T-helper 2 cell (primary cell): ENCODE measurements around the gene CTXND1.

ENCODE experiments used
- DNase-seq, 5 experiments: peaks; one replicate each; pipeline versions ENCODE4 v3.0.0 to v3.0.0-alpha.2; 2012 to 2022

The CTXND1 gene

DNA sequence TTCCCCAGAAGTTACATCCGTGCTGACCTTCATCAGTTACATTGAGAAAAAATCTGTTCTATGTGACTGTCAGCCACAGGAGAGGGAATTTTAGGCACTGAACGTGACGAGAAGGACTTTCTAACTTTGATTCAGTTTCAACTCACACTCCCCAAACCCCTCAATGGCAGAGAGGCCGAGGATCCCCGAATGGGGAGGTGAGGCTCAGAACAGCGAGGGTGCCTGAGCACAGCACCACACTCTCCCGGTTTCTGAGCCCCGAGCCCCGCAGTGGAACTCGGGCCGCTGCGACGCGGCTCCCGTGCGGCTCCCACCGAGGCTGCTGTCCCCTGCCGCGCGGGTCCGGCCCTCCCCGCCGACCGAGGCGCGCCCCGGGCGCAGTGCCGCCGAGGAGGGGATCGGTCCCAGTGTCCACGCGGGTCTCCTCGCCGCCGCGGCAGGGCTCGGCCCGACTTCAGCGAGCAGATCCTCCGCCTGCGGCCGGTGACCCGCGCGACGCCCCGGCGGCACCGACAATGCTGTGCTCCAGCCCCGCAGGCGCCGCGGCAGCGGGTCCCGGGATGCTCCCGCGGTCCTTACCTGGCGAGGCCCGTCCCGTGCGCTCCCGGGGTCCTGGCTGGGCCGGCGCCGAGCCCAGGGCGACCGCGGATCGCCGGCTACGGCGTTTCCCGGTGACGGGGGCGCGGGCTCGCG is 439 bp downstream of the CTXND1 start:
- no peak for DNase-seq

DNA sequence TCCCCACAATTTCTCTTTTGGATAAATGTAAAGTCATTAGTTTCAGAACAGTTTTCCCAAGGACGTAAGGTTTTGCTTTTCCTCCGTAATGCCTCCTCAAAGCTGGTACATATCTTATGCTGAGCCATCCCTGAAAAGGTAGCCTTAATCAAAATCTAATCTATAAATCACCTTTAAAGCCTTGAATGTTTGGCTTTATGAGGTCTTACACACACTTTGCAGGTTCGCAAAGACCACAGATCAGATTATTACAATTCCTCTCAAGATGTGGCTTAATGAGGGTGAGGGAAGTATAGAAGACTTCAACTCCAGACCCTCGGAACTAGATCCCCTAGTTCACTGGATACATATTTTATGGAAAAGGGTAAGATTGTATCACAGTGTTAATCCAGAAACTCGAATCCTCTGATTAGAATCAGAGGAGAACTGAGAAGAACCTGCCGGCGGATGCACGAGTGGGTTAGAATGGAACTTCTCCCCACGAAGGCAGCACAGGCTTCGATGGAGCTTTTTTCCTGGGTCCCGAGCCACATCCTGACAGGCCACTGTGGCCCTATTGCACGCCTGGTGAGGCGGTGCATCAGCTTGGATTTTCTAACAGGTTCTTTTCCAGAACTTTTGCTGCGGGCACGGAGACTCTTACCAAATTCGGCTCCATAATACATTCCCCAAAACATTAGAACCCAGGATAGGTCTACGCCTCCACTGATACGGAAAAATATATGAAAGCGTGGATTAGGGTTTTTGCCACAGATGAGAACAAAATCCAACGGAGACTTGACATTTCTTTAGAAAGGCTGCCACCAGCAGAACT is 1.2 kb downstream of the CTXND1 start:
- no peak for DNase-seq

DNA sequence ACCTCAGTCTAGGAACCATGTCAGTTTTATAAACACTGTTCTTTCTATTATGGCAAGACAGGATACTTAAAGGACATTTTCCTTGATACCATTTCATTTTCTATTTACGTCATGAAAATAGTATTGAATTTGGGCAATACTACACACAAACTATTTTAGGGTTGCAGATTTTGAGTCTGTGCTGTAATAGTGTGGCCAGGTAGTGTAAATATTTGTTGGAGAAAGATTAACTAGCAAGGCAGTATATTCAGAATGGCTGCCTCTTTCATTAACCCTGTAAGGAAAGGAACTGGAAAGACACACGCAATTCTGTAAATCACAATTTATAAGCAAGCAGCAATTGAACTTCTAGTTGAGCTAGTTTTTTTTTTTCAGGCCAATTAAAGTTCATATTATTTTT is 2.0 kb downstream of the CTXND1 start:
- DNase-seq = no peak

DNA sequence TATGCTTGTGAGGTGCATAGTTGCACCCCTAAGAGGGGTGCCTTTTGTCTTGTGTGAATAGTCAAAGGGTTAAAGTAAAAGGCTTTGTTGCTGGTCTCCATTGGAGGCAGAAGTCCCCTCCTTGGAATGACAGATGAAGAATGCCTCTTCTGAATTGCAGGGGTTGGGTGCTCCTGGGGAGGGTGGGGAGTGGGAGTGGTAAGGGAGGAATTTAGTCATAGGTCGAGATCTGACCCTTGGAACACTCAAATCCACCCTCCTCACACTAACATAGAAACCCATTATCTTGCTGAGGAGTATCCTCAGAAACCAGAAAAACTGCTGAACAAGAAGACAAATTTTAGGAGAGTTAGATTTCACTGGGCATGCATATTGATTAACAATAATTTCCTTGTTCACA is 4.7 kb downstream of the CTXND1 start:
- DNase-seq = no peak

DNA sequence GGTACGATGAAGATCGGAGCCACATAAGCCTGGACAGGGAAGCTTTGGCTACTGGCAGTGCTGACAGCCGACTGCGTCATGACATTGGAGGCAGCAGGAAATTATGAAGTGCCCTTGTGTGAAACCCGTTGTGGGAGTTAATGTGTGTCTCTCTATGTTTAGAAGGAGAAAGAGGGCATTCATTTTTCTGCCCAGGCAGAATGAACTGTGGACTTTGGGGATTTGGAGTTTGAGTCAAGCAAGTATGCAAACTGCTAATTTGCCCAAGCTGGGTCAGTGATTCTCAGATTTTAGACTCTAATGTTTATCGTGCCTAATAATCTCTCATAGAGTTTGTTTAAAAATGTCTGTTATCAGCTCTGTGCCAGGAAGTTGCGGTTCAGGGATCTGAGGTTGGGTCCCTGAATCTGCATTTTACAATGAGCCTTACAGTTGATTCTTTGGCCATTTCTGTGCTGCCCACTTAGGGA is 5.6 kb downstream of the CTXND1 start:
- no peak for DNase-seq

DNA sequence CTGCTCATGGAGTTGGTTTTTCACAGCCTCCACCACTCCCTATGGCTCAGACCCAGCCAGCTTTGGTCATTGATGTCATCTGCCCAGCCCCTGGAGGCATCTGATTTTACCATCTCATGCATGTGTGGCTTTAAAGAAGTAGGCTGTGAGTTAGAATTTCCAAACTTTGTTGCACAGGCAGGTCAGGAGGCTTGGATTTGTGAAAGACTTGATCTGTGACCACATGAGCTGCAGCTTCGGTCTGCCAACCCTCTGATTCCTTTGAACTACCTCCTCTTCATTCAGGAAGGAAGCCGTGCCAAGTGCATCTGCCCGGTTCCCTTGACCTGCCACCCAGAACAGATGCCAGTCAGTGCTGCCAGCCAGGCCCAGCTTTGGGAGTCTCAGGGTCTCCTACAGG is 9.2 kb downstream of the CTXND1 start:
- no peak for DNase-seq

DNA sequence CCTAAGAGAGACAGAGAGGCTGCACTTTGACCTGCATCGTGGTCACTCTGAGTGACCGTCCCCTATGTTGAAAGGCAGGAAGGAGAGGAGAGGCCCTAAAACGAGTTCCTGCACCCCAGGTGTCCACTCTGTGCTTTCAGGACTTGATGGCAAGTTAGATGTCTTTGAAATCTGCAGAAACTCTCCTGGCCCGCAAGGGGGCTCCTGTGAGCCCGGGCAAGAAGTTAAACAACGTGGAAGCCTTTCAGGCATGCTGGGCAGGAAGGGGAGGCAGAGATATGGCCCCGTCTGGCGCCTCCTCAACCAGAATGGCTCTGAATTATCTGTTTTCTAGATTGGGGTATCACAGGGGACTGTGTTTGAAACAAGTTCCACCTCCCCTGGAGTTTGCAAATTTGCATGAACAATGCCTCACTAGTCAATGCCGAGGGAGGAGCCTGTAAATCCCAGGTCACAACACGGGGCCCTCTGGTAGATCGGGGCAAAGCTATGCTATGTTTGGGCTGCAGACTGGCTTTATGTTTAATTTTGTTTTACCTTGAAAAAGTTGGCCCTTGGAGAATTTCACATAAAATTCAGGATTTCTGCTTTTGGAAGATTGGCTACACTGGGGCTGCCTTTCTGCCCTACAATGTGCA is 9.8 kb downstream of the CTXND1 start:
- peak in 1 of 5 experiments; percentile 36 for DNase-seq

DNA sequence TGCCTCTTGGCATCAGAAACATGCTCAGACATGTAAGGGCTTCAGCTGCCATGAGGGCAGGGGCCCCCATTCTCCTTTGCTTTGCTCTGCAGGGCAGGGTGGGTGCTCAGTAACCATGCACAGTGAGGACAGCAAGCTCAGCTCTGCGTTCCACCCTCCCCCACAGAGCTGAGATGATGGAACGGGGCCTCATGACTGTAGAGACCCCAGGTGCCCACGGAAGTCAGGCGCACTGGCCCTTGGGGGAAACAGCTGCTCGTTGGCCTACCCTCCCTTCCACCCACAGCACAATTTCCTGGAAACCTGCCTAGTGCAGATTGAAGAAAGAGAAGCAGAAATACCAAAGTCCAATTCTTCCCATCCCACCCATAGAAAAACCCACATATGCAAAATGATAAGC is 10.5 kb downstream of the CTXND1 start:
- DNase-seq = no peak

DNA sequence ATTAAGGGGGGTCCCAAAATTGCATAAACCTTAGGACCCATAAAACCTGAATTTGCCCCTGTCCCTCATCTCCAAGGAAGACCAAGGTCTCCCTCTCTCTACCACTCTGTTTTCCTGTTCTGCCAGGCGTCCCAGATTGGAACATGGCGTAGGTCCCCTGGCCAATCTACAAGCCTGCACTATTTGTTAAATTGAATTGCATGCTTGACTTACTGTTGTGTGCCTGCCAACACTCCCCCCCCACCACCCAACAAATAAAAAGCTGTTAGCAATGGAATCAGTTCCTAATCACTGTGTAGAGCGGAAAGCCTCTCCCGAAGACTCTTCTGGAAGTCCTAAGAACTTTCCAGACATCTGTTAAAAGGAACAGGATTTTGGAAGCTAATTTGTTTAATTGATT is 11.7 kb downstream of the CTXND1 start:
- no peak for DNase-seq

DNA sequence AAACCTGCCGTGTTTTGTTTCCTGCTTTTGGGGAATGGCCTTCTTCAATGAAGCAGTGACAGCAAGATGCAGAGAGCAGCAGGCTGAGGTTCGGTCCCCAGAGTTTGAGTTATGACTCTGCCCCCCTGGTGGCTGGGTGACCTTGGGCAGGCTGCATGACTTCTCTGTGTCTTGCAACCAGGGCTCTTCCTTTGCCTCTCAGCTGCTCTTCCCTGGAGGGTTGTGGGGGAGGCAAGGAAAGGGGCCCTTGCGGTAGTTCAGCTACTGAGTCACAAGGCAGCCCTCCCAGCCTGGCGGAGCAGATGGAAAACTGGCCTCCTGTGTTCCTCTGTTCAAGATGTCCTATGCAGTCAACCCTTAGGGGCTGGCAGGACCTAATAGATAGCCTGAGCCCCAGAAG is 17.1 kb downstream of the CTXND1 start:
- DNase-seq = peak in 3 of 5 experiments; percentile 15 to 38 (median 24)

DNA sequence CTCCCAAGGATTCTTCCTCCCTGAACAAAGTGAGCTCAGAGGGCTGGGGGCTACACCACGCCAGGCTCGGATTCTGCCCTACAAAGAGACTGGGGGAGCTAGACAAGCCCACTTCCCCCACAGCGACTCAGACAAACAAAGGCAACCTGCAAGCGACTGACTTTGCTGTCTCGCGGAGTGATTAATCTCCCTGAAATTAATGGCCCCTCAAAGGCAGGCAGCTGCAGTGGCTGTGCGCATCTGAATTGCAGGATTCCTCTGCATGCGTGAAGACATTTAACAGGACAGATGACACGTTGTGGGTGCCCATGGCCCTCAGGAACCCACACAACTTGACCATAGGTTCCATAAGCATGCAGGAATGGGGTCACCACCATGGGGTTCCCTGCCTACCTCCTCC is 18.4 kb downstream of the CTXND1 start:
- DNase-seq = no peak

DNA sequence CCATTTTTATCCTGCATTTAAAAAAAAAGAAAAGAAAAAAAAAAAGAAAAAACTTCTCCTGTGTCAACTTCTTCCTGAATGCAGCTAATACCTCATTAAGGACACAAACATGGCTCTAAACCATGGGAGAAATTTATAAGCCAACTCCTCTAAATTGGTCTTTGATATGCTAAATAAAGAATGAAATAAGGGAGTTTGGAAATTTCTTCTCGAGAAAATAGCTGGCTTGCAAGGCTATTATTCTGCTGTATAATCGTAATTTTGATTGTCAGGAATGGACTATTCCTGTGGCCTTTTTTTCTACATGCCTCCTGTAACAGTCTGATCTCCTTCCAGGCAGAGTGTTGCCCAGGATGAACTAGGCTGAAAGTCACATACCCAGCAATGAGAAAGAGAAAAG is 20.6 kb downstream of the CTXND1 start:
- no peak for DNase-seq

DNA sequence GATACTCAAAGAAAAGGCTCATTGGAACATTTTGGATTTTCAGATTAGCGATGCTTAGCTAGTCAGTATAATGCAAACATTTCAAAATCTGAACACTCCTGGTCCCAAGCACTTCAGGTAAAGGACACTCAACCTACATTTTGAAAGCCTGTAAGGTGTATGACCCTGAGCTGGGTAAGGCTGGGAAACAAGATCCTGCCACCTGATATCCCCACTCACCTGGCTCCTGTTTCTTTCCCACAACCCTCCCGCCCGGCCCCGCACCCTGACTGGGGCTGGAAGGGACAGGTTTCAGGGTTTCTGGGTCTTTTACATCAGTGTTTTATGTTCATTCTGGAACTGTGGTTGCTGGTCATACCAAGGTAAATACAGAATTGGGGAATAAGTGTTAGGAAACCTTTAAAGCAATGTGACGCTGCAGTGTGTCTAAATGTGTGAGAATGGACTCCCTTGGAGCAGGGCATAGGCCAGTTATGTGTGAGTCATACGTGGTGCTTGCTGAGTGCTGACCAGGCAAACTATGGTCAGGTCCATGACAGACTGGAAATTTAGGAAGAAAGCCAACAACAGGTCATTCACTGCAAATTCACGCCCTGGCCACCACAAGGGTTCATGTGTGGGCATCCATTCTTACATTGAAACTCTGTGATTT is 22.9 kb downstream of the CTXND1 start:
- DNase-seq = no peak

DNA sequence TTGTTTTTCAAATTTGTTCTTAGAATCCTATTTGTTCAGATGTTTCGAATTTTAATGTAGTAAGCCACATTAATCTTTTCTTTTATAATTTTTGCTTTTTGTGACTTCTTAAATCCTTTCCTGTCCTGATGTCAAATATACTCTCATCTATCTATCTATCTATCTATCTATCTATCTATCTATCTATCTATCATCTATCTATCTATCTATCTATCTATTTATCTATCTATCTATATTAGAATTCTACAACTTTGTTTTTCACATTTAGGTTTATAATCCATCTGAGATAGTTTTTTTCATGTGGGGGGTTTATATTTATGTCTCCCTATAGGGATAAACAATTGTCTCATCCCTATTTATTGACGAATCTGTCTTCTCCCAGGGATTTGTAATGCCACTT is 32.1 kb downstream of the CTXND1 start:
- DNase-seq = no peak

DNA sequence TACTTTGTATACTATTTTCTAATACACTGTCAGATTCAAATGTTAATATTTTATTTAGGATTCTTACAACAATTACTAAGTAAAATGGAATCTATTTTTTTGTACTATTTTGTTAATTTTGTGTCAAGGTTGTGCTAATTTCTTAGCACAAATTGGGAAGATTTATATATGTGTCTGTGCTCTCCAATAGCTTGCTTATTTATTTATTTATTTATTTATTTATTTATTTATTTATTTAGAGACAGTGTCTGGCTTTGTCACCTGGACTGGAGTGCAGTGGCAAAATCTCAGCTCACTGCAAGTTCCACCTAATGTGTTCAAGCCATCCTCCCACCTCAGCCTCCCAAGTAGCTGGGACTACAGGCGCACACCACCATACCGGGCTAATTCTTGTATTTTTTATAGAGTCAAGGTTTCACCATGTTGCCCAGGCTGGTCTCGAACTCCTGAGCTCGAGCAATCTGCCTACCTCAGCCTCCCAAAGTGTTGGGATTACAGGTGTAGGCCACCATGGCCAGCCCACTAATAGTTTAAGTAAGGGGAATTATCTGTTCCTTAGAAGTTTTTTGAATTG is 34.6 kb downstream of the CTXND1 start:
- no peak for DNase-seq

DNA sequence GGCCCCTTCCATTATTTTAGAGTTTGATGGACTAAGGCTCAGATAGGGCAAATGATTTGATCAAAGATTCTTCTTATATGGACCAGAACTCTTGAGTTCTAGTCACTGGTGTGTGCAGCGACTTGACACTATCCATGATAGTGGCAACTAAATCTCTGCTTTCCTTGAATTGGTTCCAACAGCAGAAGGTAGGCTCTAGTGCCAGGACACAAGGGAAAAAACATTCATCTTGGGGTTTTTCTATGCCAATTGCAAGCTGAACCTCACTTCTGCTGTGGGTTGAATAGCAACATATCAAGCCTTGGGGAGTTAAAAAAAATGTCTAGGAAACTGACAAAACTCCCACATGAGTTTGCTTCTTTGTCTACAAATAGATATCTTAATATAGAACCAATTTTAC is 35.1 kb downstream of the CTXND1 start:
- no peak for DNase-seq

DNA sequence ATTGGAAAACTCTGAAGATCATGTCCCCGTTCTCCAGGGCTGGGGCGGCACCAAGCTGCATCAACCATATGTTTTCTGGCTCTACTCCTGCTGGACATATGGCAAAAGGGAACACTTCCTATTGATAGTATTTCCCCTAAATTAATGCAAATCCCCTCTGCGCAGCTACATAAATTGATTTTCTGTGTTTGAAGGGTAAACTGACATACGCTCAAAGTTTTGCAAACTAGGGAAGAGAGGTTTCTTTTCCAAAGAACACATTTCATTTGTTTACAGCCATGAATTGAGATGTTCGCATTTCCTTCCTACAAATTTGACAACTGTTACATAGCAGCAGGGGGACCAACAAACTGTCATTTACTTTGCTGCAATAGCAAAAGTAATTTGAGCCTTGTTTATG is 35.9 kb downstream of the CTXND1 start:
- DNase-seq = no peak

DNA sequence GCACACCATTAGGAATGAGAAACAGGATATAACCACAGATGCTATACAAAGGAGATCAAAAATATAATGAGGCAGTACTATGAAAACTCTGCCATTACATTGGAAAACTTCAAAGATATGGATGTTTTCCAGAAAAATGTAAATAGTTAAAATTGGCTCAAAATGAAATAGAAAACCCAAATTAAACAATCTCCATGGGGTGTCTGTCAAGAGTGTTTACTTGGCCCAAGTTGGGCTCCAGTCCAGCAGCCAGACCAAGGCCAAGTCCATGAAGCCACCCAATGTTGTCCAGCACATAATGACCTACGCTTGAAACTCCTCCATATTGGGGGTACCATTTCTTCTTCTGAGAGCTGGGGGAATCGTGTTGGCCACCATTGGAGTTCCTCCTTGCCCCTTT is 37.1 kb downstream of the CTXND1 start:
- DNase-seq = no peak

DNA sequence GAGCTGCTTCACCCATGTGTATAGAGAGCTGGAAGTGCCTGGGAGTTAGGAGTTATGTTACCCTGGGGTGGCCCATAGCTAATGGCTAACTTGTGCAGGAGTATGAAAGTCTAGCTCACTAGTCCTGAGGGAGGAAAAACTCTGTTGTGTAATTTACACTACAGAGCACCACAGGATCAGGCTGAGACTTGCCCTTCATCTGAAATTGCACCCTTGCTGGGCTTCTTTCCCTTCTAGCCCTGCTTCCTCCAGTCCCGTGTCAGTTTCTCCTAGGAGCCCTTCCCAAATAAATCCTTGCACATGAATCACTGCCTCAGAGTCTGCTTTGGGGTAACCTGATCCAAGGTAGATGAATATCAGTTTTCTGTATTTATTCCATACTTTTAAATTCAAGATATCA is 40.0 kb downstream of the CTXND1 start:
- DNase-seq = no peak

DNA sequence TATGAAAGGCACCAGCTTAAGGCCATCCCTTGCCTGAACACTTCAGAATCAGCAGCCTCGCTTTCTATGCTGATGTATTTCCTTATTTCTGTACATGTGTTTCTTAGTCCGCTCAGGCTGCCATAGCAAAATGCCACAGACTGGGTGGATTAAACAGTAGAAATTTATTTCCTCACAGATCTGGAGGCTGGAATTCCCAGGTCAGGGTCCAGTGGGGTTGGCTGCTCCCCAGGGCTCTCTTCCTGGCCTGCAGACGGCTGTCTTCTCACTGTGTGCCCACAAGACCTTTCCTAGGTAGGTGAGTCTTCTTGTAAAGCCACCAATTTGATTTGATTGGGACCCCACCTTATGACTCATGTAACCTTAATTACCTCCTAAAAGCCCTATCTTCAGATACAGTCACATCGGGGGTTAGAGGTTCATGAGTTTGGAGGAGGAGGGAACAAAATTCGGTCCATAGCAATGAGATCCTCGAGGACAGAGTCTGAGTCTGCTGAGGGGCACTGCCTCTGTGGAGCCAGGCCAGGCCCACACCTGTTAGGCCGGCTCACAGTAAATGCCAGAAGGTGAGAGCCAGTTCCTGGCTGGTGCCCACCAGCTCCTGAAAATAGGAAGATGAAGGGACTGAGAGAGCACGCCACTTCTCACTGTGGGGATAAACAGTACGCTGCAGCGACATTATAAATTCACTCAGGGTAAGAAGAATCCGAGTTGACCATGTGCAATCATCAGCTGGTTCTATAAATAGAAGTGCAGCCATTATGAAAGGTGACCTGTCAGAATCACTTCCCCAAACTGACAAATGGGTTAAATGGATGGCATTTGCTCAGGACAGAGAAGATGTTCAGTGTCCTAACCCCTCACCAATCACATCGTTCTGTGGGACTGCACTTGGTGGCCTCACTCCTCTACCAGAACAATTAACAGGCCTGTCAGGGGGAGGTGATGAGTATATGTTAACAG is 41.1 kb downstream of the CTXND1 start:
- no peak for DNase-seq
